ENCODE data around the gene EN1. TPM values are rescaled to one million over a fixed set of nuclear protein-coding genes. Genes with fewer than 3 reads are reported as not detected.

EN1 gene
- total RNA-seq, 1 experiment from 2014 or later: not detected

DNA sequence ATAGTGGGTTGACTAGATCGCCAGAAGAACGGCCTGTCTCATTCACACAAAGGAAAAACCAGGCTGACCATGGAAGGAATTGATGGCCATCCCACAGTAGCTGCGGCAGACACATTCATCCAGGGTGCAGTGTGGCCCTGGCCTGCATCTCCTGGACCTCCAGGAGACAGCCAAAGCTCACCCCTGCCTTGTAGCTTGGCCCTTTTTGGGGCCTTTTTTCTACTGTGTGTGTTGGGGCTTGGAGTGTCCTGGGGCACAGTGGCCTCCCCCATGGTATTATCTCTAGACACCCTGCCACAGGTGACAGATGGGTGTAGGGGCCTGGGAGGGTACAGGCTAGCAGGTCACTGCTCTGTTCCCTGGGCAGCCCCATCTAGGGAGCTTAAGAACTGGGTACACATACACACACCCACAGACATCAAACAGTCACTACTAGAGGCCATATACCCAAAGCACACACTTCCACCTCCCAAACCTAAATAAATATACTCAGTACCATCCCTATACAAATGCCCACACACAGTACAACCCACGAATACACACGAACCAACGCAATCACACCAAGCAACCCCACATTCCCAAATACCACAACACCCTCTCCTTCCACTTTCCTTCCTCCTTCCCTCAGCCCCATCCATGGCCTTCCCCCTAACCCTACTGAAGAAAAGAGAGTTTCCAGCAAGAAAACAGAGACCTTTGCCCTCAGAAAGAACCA is 8.6 kb downstream of the EN1 start:
- no peak overlapping the region for H3K4me2 ChIP-seq
- intact Hi-C loops (cut with micrococcal nuclease; ENCODE audit: unreplicated experiment): no loop called here
- no peak overlapping the region for H3K4me3 ChIP-seq
- TF ChIP-seq EZH2 (IDR thresholded peaks at IDR 0.05; ENCODE audit: low read depth) (no peak), CTCF (conservative IDR thresholded peaks at IDR 0.05) (no peak)
- no peaks in the 10 kb centered on the region for H3K9me3 ChIP-seq (ENCODE audit: insufficient read depth, low read depth)
- DNase-seq: no peak
- ChIA-PET POLR2A (ENCODE audit: unreplicated experiment) (no interaction called here), CTCF (no interaction called here)
- H3K79me2 ChIP-seq (ENCODE audit: low read depth): no peaks in the 10 kb centered on the region
- no TSS peak for BruUV-seq (replicated peaks)
- no peak overlapping the region for H3K27ac ChIP-seq
- H3K9me2 ChIP-seq (ENCODE audit: insufficient read depth): no peaks in the 10 kb centered on the region
- H2AFZ ChIP-seq: no peak overlapping the region
- H4K20me1 ChIP-seq (ENCODE audit: insufficient read depth): no peaks in the 10 kb centered on the region
- H3F3A ChIP-seq (ENCODE audit: insufficient read depth, low read depth): no peaks in the 10 kb centered on the region
- no peaks in the 10 kb centered on the region for H3K4me1 ChIP-seq (replicated peaks; ENCODE audit: insufficient read depth)
- peaks cover 95% of the 10 kb centered on the region for H3K27me3 ChIP-seq (ENCODE audit: insufficient read depth, low read depth)
- H3K36me3 ChIP-seq (ENCODE audit: low read depth): no peaks in the 10 kb centered on the region

GRCh38 chr2:118837621-118838020 is 9.8 kb downstream of the EN1 start:
- no peaks in the 10 kb centered on the region for H3K79me2 ChIP-seq (ENCODE audit: low read depth)
- CTCF ChIA-PET: no interaction called here
- H4K20me1 ChIP-seq (ENCODE audit: insufficient read depth): no peaks in the 10 kb centered on the region
- POLR2A ChIA-PET (ENCODE audit: unreplicated experiment): no interaction called here
- no peak overlapping the region for H3K4me3 ChIP-seq
- no peaks in the 10 kb centered on the region for H3K4me1 ChIP-seq (replicated peaks; ENCODE audit: insufficient read depth)
- no peaks in the 10 kb centered on the region for H3K9me2 ChIP-seq (ENCODE audit: insufficient read depth)
- intact Hi-C loops (cut with micrococcal nuclease; ENCODE audit: unreplicated experiment): no loop called here
- H3K9me3 ChIP-seq (ENCODE audit: insufficient read depth, low read depth): no peaks in the 10 kb centered on the region
- H3K4me2 ChIP-seq: no peak overlapping the region
- H2AFZ ChIP-seq: no peak overlapping the region
- H3K27me3 ChIP-seq (ENCODE audit: insufficient read depth, low read depth): peaks cover 97% of the 10 kb centered on the region
- H3K36me3 ChIP-seq (ENCODE audit: low read depth): no peaks in the 10 kb centered on the region
- no peak for DNase-seq
- no peak overlapping the region for H3K27ac ChIP-seq
- no peak for TF ChIP-seq EZH2 (IDR thresholded peaks at IDR 0.05; ENCODE audit: low read depth)
- no peak for TF ChIP-seq CTCF (conservative IDR thresholded peaks at IDR 0.05)
- no TSS peak for BruUV-seq (replicated peaks)
- H3F3A ChIP-seq (ENCODE audit: insufficient read depth, low read depth): no peaks in the 10 kb centered on the region

- CTCF ChIA-PET: no interaction called here
- Histone ChIP-seq H3K4me3 (no peak overlapping the region), H2AFZ (no peak overlapping the region), H3F3A (ENCODE audit: insufficient read depth, low read depth) (no peaks in the 10 kb centered on the region), H4K20me1 (ENCODE audit: insufficient read depth) (no peaks in the 10 kb centered on the region), H3K4me2 (no peak overlapping the region), H3K9me3 (ENCODE audit: insufficient read depth, low read depth) (no peaks in the 10 kb centered on the region), H3K27ac (no peak overlapping the region), H3K4me1 (replicated peaks; ENCODE audit: insufficient read depth) (no peaks in the 10 kb centered on the region), H3K36me3 (ENCODE audit: low read depth) (no peaks in the 10 kb centered on the region), H3K9me2 (ENCODE audit: insufficient read depth) (no peaks in the 10 kb centered on the region), H3K27me3 (ENCODE audit: insufficient read depth, low read depth) (peaks cover 100% of the 10 kb centered on the region), H3K79me2 (ENCODE audit: low read depth) (no peaks in the 10 kb centered on the region)
- TF ChIP-seq EZH2 (IDR thresholded peaks at IDR 0.05; ENCODE audit: low read depth) (no peak), CTCF (conservative IDR thresholded peaks at IDR 0.05) (no peak)
- POLR2A ChIA-PET (ENCODE audit: unreplicated experiment): no interaction called here
- intact Hi-C loops (cut with micrococcal nuclease; ENCODE audit: unreplicated experiment): no loop called here
- BruUV-seq (replicated peaks): no TSS peak
- no peak for DNase-seq
These were observed 10.4 kb downstream of the EN1 start for GRCh38 chr2:118837067-118837466.

All from PC-9 (cell line).